Activated CD4-positive, CD25-positive, alpha-beta regulatory T cell treated with anti-CD3 and anti-CD28 coated beads, Interleukin-2, amount 50 U/mL, for 16 hours (primary cell): ENCODE results near the gene SPRYD7.
"Not testable (repeated sequence)": the region's sequence is repeated elsewhere in the genome, so short reads cannot be mapped to it uniquely, and the experiment has no call there.

Source experiments
- DNase-seq: peaks from one replicate; pipeline ENCODE4 v3.0.0-alpha.2; 2020; ENCODE audit warnings: low read depth, low spot score

Gene SPRYD7, protein sequence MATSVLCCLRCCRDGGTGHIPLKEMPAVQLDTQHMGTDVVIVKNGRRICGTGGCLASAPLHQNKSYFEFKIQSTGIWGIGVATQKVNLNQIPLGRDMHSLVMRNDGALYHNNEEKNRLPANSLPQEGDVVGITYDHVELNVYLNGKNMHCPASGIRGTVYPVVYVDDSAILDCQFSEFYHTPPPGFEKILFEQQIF

DNA sequence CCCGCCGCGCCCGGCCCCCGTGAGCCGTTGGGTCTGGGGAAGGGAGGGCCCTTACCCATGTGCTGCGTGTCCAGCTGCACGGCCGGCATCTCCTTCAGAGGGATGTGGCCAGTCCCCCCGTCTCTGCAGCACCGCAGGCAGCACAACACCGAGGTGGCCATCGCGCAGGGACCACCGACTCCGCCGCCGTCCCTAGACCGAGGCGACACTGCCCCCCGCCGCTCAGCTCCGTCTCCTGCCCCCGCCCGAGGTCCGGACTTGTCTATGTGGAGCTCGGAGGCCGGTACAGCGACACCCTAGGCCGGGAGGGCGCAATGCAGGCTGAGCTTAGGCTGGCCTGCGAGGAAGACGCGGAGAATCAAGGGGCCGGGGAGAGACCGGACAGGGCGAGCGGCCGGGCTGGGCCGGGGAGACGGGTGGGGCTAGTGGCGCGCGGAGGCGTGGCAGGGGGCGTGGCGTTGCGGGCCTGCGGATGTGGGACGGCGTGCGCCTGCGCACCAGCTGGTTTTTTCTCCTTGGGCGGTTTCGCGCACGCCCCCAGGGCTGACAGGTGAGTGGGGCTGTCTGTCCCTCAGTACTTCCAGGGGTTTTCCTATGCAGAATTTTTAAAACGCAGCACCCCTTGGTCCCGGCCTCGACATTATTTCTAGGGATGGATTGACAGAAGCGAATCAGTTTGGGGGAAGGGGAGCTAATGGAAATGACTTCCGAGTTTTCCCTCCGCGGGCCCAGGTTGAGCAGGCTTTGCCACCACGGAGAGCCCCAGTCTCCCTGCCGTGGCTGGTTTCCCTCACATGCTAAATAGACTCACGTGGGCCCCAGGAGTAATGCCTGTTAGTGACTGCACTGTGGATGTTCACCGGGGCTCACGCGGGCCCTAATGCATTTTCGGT, at the start of gene SPRYD7:
Gene SPRYD7, minus strand, starts transcription at position 266 of the 893 bp plus-strand sequence. Its CDS starts 105 bp downstream, at position 161.
- DNase-seq = peak; percentile 81

DNA sequence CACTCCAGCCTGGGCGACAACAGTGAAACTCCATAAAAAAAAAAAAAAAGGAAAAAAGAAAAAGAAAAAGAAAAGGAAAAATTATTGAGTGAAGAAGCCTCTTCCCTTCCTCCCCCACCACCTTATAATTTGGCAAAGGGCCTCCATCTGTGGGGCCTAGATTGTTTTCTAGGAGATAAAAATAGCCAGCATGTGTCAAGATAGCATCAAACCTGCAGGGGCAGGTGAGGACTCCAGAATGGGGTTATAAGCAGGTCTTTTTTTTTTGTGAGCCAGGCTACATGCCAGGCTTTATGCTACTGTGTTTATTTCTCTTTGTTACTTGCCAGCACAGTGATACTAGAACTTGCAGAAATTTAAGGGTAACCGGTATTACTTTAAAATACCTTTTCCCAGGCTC, 49.0 kb upstream of the SPRYD7 start:
- no peak for DNase-seq

DNA sequence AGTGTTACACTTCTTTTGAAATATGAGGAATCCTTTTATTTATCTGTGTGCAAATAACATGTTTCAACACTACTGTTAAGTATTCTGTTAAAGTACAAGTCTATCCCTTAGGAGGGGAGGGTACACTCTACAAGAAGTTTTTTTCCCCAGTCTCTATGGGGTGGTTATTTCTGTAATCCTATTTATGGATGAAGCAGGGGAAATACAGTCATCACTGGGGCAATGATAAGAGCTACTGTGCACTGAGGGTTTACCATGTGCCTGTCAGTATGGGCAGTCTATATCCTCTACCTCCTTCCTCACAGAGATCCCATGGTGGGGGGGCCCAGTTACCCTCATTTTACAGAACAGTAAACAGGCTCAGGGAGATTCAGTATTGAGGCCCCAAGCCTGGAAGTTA, 44.1 kb upstream of the SPRYD7 start:
- DNase-seq = no peak

DNA sequence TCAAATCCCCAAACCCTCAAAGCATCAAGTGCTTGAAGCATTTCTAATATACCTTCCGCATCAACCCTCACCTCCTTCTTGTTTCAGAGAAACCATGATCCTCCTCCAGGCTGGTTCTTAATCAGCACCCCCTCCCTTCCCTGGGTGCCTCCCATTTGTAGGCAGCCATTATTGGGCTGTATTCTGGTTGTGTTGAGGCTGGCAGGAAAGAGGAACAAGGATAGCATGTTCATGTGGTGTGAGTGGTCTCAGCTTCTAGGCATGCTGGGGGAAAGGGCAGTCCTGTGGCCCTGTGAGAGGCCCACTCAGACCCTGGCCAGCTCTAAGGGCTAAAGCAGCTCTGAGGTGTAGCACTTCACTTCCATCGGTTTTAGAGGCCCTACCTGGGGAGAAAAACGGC, 41.9 kb upstream of the SPRYD7 start:
- DNase-seq = no peak

DNA sequence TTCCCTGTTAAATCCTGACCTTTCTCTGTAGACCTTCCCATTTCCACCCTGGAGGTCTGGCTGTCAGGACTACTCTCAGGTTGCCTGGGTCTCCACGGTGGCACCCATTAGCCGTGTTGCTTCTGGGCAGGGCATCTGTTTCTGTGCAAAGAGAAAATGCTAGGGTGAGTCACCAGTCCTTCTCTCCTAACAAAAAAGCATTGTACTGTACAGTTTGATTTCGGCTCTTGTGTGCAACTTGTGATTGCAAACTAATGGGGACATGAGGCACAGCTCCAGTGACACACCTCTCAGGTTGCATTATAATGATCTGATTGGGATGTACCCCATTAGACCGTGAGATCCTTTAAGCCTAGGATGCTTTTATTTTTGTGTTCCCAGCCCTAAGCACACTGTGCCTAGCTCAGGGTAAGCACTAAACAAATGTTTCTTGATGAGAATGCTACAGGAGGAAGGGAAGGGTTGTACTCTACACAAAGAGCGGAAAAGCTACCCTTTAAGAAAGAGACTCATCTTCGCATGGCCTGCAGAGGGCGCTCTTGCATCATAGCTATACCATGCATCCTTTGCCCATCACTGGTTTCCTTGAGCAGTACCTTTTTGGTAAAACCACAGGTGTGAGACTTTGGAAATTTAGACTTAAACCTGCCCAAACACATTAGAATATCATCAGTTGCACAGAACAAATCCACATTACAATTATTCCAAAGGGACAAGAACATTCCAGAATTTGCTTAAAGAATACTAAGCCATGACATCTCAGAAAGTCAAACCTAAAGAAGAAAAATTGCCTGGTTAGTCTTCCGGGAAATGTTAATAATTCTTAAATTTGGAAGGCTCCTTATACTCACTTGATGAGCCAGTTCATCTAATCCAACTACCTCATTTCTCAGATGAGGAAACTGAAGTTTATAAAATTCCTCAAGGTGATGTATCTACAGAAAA, 40.4 kb upstream of the SPRYD7 start:
- peak; percentile 70 for DNase-seq

DNA sequence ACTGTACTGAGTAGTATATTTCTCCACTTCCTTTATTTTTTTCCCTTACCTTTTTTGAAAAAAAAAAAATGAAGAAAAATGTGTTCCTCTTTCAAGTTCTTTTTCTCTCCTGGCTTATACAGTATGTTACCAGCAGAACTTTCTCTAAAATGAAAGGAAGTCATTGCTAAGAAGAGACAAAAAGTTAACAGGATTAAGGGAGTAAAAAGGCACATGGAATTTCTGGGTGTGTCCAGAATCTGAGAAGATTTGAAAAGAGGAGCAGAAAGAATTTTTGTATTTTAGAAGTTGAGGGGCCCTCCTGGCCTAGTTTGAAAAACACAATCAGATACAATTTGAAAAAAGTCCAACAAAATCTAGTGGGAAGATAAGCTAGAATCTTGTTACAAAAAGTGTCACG, 39.7 kb upstream of the SPRYD7 start:
- no peak for DNase-seq

DNA sequence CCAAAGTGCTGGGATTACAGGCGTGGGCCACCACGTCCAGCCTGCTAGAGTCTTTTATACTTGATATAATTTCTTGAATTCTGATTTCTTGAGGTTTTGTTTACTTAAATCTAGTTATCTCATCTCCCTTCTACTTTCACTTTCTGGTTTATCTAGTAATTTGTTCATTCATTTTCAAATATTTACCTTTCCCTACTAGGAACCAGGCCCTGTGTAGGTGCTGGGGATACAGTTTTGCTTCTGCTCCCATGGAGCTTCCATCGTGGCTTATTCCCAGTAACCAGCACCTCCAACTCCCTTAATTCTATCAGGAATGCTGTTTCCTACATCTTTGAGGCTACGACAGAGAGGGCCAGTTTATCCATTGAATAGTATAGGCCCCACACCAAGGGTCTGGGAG, 36.6 kb upstream of the SPRYD7 start:
- DNase-seq = no peak

DNA sequence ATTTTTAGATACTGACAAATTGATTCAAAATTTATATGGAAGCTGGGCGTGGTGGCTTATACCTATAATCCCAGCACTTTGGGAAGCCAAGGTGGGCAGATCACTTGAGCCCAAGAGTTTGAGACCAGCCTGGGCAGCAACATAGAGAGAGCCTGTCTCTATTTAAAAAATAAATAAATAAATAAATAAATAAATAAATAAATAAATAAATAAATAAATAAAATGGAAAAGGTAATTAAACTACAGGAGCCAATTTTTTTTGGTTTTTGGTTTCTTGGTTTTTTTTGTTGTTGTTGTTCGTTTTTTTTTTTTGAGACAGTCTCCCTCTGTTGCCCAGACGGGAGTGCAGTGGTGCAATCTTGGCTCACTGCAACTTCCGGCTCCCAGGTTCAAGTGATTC, 31.3 kb upstream of the SPRYD7 start:
- no peak for DNase-seq

DNA sequence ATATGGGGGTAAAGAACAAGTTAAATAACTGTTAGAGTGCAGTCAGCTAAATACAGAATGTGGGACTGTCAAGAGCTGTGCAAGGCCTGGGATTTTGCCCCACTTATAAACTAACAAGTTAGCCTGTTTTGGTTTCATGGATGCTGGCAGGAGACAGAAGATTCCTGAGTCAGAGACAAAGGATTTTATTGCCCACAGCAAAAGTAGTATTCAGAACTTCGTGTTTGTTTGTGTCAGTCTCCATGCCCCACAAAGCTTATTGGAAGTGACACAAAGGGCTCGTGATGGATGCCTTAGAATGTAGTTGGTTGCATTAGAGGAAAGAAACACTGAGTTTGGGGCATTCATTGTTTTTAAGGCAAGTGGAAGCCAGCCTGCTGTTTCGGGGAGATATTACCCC, 22.2 kb upstream of the SPRYD7 start:
- DNase-seq = no peak

DNA sequence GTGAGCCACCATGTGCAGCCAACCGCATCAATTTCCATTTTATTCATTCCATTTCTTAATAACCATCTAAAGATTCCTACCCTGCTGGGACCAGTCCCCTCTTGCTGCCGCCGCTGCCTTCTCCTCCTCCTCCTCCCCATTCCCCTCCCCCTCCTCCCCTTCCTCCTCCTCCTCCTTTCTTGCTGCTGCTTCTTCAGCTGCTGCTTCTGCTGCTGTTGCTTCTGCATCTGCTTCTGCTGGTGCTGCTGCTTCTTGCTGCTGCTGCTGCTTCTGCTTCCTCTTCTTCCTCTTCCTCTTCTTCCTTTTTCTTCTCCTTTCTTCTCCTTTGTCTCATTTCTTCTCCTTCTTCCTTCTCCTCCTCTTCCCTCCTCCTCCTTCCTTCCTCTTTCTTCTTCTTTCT, 20.0 kb upstream of the SPRYD7 start:
- DNase-seq = no peak

DNA sequence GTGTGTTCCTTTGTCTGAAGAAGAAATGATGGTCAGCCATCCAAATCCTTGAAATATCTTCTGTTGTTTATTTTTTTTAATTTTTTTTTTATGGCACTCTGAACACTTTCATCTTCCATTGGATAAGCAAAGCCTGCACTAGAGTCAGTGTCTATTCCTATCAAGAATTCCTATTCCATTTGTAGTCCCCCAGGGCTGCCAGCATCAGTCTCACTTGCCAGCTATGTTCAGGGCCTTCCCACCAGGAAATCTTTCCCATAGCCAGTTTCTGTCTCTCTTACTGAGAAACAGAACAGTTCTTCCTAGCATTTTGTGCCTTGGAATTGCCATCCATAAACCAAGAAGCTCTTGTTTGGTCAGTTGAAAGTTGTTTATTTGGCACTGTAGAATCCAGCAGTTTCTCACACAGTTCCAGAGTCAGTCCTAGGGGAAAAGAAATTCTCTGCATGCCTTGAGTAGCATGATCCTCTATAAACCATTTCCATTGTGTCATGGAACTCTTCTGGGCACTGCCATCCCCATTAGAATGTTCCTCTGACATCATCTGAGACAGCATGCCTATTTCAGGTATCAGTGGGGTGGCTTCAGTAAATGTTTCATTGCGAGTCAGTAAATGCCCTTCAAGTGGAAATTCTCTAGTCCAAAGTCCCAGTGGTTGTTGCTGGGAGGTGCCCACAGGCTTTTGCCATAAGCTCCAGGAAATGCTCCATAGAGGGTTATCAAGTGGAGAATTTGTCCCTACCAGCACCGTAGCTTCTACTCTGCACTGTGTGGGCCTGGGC, 18.7 kb upstream of the SPRYD7 start:
- DNase-seq = no peak

DNA sequence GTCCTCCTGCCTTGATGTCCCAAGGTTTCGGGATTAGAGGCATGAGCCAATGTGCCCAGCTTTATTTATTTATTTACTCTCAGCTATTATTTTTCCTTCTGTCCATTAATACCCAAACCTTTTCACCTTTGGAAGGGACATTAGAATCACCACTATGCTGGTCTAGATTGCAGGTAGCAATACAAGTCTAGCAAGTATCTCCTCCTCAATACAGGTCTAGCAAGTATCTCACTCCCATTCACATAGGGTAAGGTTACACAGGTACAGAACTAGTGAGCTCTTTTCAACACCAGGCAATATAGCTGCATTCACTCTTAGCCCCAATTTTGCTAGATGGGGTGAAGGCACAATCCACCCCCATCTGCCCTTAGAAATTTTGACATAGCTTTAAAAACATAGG, 17.4 kb upstream of the SPRYD7 start:
- no peak for DNase-seq

DNA sequence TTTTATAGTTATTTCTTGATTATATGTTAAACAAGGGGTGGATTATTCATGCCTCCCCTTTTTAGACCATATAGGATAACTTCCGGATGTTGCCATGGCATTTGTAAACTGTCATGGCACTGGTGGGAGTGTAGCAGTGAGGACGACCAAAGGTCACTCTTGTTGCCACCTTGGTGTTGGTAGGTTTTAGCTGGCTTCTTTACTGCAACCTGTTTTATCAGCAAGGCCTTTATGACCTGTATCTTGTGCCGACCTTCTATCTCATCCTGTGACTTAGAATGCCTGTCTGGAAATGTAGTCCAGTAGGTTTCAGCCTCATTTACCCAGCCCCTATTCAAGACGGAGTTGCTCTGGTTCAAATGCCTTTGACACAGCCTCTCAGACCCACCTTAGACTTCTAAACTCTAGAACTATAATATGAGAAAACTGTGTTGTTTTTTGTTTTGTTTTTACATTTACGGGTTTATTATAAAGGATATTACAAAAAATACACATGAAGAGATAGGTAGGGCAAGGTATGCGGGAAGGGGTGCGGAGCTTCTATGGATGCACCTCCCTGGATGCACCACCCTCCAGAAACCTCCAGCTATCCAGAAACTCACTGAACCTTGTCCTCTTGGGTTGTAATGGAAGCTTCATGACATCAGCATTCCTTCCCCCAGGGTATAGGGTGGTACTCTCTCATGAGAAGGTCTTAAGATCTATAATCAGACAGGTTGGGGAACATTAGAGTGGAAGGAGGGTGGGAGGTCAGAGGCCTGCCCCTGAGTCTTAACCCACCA, 15.8 kb upstream of the SPRYD7 start:
- no peak for DNase-seq

DNA sequence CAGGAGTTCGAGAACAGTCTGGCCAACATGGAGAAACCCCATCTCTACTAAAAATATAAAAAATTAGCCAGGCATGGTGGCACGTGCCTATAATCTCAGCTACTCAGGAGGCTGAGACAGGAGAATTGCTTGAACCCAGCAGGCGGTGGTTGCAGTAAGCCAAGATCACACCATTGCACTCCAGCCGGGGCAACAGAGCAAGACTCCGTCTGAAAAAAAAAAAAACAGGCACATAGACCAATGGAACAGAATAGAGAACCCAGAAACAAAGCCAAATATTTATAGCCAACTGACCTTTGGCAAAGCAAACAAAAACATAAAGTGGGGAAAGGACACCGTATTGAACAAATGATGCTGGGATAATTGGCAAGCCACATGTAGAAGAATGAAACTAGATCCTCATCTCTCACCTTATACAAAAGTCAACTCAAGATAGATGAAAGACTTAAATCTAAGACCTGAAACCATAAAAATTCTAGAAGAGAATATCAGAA, 12.7 kb upstream of the SPRYD7 start:
- not testable (repeated sequence) for DNase-seq

DNA sequence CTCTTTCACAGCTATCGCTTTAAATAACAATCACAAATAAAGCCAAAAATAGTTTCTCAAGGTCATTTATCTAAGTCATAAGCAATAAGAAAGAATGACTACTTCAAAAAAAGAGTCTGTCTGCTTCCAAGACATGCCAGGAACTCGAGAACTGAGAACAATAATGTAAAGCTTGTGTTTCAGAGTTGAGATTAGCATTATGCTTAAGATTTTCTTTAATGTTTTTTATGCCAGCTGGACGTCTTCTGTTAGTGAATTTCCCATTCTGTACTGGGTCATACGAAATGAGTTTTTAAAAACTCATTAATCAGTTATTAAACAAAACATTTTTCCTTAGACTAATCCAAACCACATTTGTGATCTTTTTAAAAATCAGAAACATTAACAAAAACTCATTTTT, 3.2 kb upstream of the SPRYD7 start:
- DNase-seq = no peak

DNA sequence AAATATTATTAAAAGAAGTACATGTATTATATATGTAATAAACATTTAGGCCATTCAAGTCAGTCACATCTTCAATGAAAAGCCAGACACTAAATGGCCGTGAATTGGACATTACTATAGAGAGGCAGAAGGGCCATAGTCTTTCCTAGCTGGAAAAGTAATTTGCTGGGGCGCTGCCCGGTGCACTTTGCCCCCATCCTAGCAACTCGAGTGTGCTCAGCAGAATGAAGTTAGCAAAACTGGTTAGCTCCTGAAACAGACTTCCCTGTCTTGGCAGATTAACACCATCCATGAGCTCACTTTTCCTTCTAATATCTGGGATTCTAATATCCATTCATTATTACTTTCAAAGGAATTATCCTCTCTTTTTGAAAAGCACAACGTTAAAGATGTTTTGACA, 2.8 kb upstream of the SPRYD7 start:
- DNase-seq = no peak

DNA sequence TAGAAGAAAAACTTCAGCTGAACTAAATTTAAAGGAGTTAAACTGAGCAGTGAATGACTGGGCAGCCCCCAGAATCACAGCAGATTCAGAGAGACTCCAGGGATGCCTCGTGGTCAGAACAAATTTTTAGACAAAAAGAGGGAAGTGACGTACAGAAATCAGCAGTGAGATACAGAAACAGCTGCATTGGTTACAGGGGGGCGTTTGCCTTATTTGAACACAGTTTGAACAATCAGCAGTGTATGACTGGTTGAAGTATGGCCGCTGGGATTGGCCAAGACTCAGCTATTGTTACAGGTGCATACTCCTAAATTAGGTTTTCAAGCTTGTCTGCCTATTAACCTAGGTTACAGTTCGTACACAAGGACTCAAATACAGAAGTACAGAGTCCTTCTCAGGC, 2.2 kb upstream of the SPRYD7 start:
- no peak for DNase-seq

DNA sequence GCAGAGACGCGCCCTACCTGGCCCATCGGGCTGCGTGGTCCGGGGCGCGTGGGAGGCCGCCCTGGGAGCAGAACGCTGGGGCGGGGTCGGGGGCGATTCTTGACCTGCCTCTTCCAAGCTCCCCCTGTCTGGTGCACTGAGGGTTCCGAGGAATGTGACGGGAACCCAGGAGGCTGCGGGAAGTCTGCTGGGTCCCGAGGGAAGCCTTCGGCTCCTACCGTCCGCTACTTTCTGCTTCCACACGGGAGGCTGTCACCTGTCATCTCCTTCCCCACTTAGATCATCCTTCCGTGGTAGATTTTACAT, 781 bp upstream of the SPRYD7 start:
- DNase-seq = no peak

DNA sequence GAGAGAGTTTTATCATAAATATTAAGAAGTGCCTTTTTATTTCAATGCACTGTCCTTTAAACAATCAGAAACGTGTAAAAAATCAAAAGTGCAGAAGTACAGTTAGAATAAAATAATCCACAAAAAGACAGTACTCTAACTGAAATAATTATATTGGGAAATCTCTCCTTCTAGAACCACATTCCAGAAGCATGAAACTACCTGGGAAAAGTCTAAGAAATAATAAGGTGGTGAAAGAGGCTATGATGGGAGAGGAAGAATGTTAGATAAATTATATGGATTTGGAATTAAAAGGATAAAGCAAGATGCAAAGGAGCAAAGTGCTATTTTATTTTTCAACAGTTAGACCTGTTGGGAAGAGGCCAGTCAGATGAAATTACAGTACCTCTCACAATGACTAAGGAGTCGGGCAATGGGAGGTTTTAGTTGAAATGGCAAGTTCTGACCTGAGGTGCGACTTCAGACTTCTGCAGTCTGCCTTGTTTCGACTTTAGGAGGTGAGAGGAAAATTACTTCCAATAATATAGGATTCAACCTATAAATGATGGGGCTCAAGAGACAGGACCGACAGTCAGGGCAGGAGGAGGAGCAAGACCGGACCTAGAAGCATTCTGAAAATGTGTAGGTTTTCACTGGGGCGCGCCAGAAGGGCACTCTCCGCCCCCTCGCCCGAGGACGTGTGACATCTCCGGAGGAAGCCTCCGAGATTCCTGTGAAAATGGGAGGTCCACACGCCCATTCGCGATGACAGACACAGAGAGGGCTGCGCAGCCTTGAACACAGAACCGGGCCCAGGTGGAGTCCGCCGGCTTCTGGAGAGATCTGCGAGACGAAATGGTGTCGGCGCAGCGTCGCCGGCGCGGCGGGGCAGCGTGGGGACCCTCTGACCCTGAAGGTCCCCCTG, 717 bp downstream of the SPRYD7 start:
- DNase-seq = no peak

DNA sequence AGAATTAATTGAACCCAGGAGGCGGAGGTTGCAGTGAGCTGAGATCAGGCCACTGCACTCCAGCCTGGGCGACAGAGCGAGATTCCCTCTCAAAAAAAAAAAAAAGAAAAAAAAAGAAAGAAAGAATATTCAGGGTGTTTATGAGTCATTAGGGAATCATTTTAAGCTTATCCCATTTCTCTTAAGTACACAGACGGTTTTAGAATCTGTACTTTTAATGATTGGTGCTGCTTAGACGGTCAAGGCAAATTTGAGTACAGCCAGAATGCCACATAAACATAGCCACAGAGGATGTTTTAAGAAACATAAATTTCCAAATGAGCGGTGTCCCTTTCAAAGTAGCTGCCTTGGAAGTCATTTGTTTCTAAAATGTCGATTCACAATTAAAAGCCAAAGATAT, 2.6 kb downstream of the SPRYD7 start:
- DNase-seq = no peak
